Measurements from ENCODE around the gene DGCR2. TPM values are rescaled to one million over a fixed set of nuclear protein-coding genes. Genes with fewer than 3 reads are reported as not detected.
"Not testable (repeated sequence)": the region's sequence is repeated elsewhere in the genome, so short reads cannot be mapped to it uniquely, and the experiment has no call there.

The DGCR2 gene
- total RNA-seq, 1 donor from 2014 or later: 50.0 TPM

DNA sequence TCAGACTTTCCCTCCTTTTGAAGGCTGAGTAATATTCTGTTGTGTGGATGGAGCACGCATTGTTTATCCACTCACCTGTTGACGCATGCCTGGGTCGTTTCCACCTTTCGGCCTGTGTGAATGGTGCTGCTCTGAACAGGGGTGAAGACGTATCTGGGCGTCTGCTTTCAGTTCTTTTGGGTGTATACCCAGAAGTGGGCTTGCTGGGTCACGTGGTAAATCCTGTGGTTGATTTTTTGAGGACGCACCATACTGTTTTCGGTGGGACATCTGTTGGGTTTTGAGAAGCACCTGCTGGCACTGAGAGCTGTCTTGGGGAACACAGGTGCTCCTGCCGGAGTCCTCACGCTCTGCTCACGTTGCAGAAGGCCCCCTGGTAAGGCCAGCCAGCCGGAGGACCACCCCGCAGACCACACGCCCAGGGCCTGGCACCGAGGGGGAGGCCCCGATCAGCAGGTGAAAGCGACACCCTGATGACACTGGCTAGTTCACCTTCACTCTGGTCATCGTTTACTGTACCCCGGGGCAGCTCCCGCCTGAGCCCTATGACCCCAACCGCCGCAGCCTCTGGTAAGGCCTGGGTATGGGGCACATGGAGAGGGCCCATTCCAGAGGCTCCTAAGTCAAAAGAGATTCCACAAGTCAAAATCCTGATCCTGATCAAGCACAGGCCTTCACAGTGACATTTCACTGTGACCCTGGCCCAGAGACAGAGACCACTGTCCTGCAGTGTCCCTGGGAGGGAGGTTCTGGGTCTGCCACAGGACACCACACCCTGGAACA, 131.7 kb downstream of the DGCR2 start:
- TF ChIP-seq, protein P1, sequence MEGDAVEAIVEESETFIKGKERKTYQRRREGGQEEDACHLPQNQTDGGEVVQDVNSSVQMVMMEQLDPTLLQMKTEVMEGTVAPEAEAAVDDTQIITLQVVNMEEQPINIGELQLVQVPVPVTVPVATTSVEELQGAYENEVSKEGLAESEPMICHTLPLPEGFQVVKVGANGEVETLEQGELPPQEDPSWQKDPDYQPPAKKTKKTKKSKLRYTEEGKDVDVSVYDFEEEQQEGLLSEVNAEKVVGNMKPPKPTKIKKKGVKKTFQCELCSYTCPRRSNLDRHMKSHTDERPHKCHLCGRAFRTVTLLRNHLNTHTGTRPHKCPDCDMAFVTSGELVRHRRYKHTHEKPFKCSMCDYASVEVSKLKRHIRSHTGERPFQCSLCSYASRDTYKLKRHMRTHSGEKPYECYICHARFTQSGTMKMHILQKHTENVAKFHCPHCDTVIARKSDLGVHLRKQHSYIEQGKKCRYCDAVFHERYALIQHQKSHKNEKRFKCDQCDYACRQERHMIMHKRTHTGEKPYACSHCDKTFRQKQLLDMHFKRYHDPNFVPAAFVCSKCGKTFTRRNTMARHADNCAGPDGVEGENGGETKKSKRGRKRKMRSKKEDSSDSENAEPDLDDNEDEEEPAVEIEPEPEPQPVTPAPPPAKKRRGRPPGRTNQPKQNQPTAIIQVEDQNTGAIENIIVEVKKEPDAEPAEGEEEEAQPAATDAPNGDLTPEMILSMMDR (IDR thresholded peaks at IDR 0.05; ENCODE audit: insufficient read depth, low read length, severe bottlenecking): no peak
- DNase-seq (ENCODE audit: low read depth): no peak
- H3K27me3 ChIP-seq (ENCODE audit: control insufficient read depth, insufficient read depth, low read length): peaks cover 7% of the 10 kb centered on the region
- FAIRE-seq: no peak
- H3K36me3 ChIP-seq (ENCODE audit: control insufficient read depth, insufficient read depth, low read length): no peaks in the 10 kb centered on the region
- H3K4me3 ChIP-seq (ENCODE audit: low read depth, low read length): no peak overlapping the region

DNA sequence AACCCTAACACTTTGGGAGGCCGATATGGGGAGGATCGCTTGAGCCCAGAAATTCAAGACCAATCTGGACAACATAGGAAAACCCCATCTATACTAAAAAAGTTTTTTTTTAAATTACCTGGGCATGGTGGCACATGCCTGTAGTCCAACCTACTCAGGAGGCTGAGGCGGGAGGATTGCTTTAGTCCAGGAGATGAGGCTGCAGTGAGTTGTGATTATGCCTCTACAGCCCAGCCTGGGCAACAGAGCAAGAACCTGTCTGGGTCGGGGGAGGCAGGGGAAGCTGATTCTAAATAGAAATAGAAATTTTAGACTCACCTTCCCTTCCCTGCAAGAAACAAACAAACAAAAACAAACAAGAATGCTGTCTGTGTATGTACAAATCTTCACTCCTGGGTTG, 133.3 kb downstream of the DGCR2 start:
- FAIRE-seq (no peak), DNase-seq (ENCODE audit: low read depth) (no peak)
- Histone ChIP-seq H3K27me3 (ENCODE audit: control insufficient read depth, insufficient read depth, low read length) (peaks cover 4% of the 10 kb centered on the region), H3K36me3 (ENCODE audit: control insufficient read depth, insufficient read depth, low read length) (no peaks in the 10 kb centered on the region), H3K4me3 (ENCODE audit: low read depth, low read length) (no peak overlapping the region)
- TF ChIP-seq, protein P1 (IDR thresholded peaks at IDR 0.05; ENCODE audit: insufficient read depth, low read length, severe bottlenecking): no peak

DNA sequence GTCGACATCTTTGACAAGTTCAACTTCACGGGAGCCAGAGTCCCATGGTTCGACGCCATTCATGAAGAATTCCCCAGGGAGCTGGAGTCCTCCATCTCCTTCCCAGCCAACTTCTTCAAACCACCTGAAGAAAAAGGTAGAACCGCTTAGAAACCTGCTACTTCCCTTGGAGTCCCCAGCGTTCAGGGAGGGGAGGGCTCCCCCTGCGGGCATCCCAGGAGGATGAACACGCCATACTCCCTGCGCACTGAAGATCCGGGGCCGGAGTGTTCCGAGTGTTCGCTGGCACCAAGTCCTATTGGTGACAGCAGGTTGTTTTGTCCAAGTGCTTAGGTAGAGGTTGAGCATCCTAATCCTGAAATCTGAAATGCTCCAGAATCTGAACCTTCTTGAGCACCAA, 134.4 kb downstream of the DGCR2 start:
- FAIRE-seq: no peak
- peak; percentile 9 for DNase-seq (ENCODE audit: low read depth)
- TF ChIP-seq, protein P1 (IDR thresholded peaks at IDR 0.05; ENCODE audit: insufficient read depth, low read length, severe bottlenecking): peak; percentile 49
- no peak overlapping the region for H3K4me3 ChIP-seq (ENCODE audit: low read depth, low read length)
- H3K36me3 ChIP-seq (ENCODE audit: control insufficient read depth, insufficient read depth, low read length): no peaks in the 10 kb centered on the region
- H3K27me3 ChIP-seq (ENCODE audit: control insufficient read depth, insufficient read depth, low read length): no peaks in the 10 kb centered on the region

DNA sequence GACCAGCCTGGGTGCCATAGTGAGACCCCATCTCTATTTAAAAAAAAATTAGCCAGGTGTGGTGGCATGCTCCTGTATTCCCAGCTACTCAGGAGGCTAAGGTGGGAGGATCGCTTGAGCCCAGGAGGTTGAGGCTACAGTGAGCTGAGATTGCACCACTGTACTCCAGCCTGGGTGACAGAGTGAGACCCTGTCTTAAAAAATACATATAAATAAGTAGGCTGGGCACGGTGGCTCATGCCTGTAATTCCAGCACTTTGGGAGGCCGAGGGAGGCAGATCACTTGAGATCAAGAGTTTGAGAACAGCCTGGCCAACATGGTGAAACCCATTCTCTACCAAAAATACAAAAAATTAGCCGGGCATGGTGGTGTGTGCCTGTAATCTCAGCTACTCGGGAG, 135.1 kb downstream of the DGCR2 start:
- DNase-seq (ENCODE audit: low read depth); H3K4me3 ChIP-seq (ENCODE audit: low read depth, low read length); H3K27me3 ChIP-seq (ENCODE audit: control insufficient read depth, insufficient read depth, low read length); FAIRE-seq; H3K36me3 ChIP-seq (ENCODE audit: control insufficient read depth, insufficient read depth, low read length): not testable (repeated sequence)

Other genes with a start within 250 kb of the DGCR2 start
- 1.8 and 7.9 TPM in 2 replicates for gene DGCR6, start 216.1 kb downstream of the DGCR2 start, total RNA-seq
- gene PRODH, start 186.1 kb downstream of the DGCR2 start, total RNA-seq: 5.0 and 52.6 TPM in 2 replicates
- gene TSSK2, start 8.9 kb upstream of the DGCR2 start, total RNA-seq: not detected in 2 replicates
- 6.9 and 12.9 TPM in 2 replicates for gene ESS2, start 22.2 kb upstream of the DGCR2 start, total RNA-seq
- gene GSC2, start 27.9 kb upstream of the DGCR2 start, total RNA-seq: not detected in 2 replicates
- 62.3 and 71.6 TPM in 2 replicates for gene SLC25A1, start 56.3 kb upstream of the DGCR2 start, total RNA-seq
- 13.7 and 20.2 TPM in 2 replicates for gene CLTCL1, start 169.3 kb upstream of the DGCR2 start, total RNA-seq

Measured in bronchial epithelial cell (primary cell).